Activated CD4-positive, alpha-beta memory T cell treated with anti-CD3 and anti-CD28 coated beads, Interleukin-2, amount 10 ng/mL, durations not matched to agents 7 days and 5 days (primary cell): ENCODE results near the gene EPS8L3. TPM values are rescaled to one million over a fixed set of nuclear protein-coding genes. Genes with fewer than 3 reads are reported as not detected.

ENCODE experiments used
- total RNA-seq, 2 experiments: library from RNA; stranded (reverse); gene quantifications; one replicate each; pipeline ENCODE4 v1.2.3, GENCODE V29; 2021

The EPS8L3 gene
- total RNA-seq, 2 experiments from 2014 or later, result not detected

Other genes starting within 250 kb of the EPS8L3 start
- under 1 TPM in 1 of 2 experiments, not detected in 1; 0.53 TPM for gene GPR61, start 224.1 kb downstream of the EPS8L3 start, total RNA-seq
- gene GNAI3, start 215.3 kb downstream of the EPS8L3 start, total RNA-seq, result 1 to 10 TPM; 9.4 to 9.6 TPM
- gene GNAT2, start 144.3 kb downstream of the EPS8L3 start, total RNA-seq, result not detected
- gene AMPD2, start 144.1 kb downstream of the EPS8L3 start, total RNA-seq, result 100 to 1,000 TPM; 110 to 122 TPM
- gene GSTM4, start 107.8 kb downstream of the EPS8L3 start, total RNA-seq, result 10 to 100 TPM; 10.4 to 14.3 TPM
- 10 to 100 TPM; 15.9 to 17.6 TPM for gene GSTM2, start 95.9 kb downstream of the EPS8L3 start, total RNA-seq
- not detected for gene GSTM1, start 76.1 kb downstream of the EPS8L3 start, total RNA-seq
- gene GSTM5, start 51.7 kb downstream of the EPS8L3 start, total RNA-seq, result not detected
- under 1 TPM; 0.23 to 0.95 TPM for gene GSTM3, start 22.9 kb downstream of the EPS8L3 start, total RNA-seq
- gene CSF1, start 146.9 kb upstream of the EPS8L3 start, total RNA-seq, result 10 to 100 TPM; 89.4 to 94.2 TPM
- gene AHCYL1, start 220.8 kb upstream of the EPS8L3 start, total RNA-seq, result 10 to 100 TPM; 56.5 to 57.0 TPM